Gastrocnemius medialis (tissue), 4 donors: ENCODE measurements around the gene PSMA8. TPM values are rescaled to one million over a fixed set of nuclear protein-coding genes. Genes with fewer than 3 reads are reported as not detected.
"Not testable (repeated sequence)": the region's sequence is repeated elsewhere in the genome, so short reads cannot be mapped to it uniquely, and the experiment has no call there.

ENCODE experiments used
- ATAC-seq, 2 donors: fragments of 150-250 bp; one replicate each; pipeline ENCODE4 v1.9.1; 2016
- DNase-seq, 2 donors: peaks; one replicate each; pipeline ENCODE4 v3.0.0-alpha.2; 2019
- H3K27ac ChIP-seq, 4 donors: fragments of 200-600 bp; sonication (generic); 1 replicate in 1 of 4; 2 replicates in 3 of 4; pipeline ENCODE4 v1.5.1; 2016 to 2018; ENCODE audit warnings: mild to moderate bottlenecking in 2 of 4, moderate library complexity in 1 of 4
- H3K27me3 ChIP-seq, 3 donors: fragments of 200-600 bp; sonication (generic) in 2 of 3; 1 replicate in 1 of 3; 2 replicates in 2 of 3; pipeline versions ENCODE4 v1.5.1 to v1.6.0; 2016 to 2019; ENCODE audit warnings: mild to moderate bottlenecking in 1 of 3, moderate library complexity in 1 of 3
- H3K36me3 ChIP-seq, 2 donors: fragments of 200-600 bp; sonication (generic) in 1 of 2; one replicate each; pipeline ENCODE4 v1.5.1; 2017 to 2018
- H3K4me1 ChIP-seq, 2 donors: fragments of 200-600 bp; sonication (generic) in 1 of 2; one replicate each; pipeline ENCODE4 v1.5.1; 2016 to 2017; ENCODE audit warnings: mild to moderate bottlenecking in 2 of 2
- H3K4me3 ChIP-seq, 4 donors: fragments of 200-600 bp; sonication (generic) in 3 of 4; 1 replicate in 1 of 4; 2 replicates in 3 of 4; pipeline ENCODE4 v1.5.1; 2016 to 2019; ENCODE audit warnings: mild to moderate bottlenecking in 2 of 4
- H3K9me3 ChIP-seq, 3 donors: fragments of 200-600 bp; sonication (generic) in 2 of 3; 1 replicate in 1 of 3; 2 replicates in 2 of 3; pipeline ENCODE4 v1.5.1; 2016 to 2019
- CTCF ChIP-seq, 5 experiments: fragments of 450-650 bp in 3 of 5; fragments of 200-600 bp in 2 of 5; sonication (generic) in 2 of 5; IDR thresholded peaks in 4 of 5; conservative IDR thresholded peaks in 1 of 5; 1 replicate in 4 of 5; 2 replicates in 1 of 5; pipeline ENCODE4 v1.5.1; 2016 to 2019; ENCODE audit warnings: antibody characterized with exemption in 5 of 5, mild to moderate bottlenecking in 3 of 5, moderate library complexity in 3 of 5
- POLR2A ChIP-seq, 2 donors: fragments of 450-650 bp; IDR thresholded peaks; one replicate each; pipeline ENCODE4 v1.6.1; 2017; ENCODE audit warnings: antibody characterized with exemption in 2 of 2, mild to moderate bottlenecking in 2 of 2, moderate library complexity in 2 of 2
- in situ Hi-C, 4 donors: fragments of 200-750 bp; cut with MboI; loops; one replicate each; pipeline versions ENCODE4 v1.15.0 to v1.8.0; 2017; ENCODE audit warnings: low sequenced_read_pairs in 4 of 4
- intact Hi-C: fragments of 100-400 bp; cut with DNase I; formaldehyde crosslinking; loops from one replicate; pipeline ENCODE4 v1.15.1; 2023; ENCODE audit warnings: low total_unique reads
- total RNA-seq, 4 donors: library from RNA; depleted of rRNA; stranded (reverse); fragments of >200 nt; gene quantifications; one replicate each; pipeline versions ENCODE4 v1.1.0 to v1.2.3, GENCODE V29; 2016

PSMA8 gene
- total RNA-seq, 4 donors from 2014 or later, result not detected

DNA sequence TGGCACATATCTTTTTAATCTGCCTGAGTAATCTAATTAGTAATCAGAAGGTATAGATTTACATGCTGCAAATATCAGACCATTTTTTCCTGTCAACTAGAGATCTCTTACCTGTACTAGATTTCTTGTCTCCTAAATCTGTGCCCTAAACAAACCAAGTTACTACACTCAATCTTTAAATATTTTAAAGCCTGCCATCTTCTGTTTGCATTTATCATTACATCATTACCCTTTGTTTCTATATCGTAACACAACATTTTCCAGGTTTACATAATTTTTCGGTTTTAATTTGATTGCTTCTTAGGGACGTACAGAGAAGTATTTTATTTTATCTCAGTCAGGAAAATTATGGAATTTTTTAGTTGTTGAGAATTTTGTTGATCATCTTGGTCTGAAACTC is 25.7 kb downstream of the PSMA8 start:
- Histone ChIP-seq H3K4me1 (peaks cover 0 to 6% of the 10 kb centered on the region in 2 donors), H3K9me3 (no peaks in the 10 kb centered on the region), H3K4me3 (no peak overlapping the region), H3K36me3 (no peaks in the 10 kb centered on the region), H3K27me3 (no peaks in the 10 kb centered on the region), H3K27ac (no peak overlapping the region)
- in situ Hi-C loops, result no loop called here
- intact Hi-C loops, result no loop called here
- DNase-seq, result no peak
- no peak for ATAC-seq
- no peak for TF ChIP-seq POLR2A (IDR thresholded peaks at IDR 0.05)
- no peak for TF ChIP-seq CTCF (IDR thresholded peaks at IDR 0.05 in 4 of 5, conservative IDR thresholded peaks at IDR 0.05 in 1 of 5)

DNA sequence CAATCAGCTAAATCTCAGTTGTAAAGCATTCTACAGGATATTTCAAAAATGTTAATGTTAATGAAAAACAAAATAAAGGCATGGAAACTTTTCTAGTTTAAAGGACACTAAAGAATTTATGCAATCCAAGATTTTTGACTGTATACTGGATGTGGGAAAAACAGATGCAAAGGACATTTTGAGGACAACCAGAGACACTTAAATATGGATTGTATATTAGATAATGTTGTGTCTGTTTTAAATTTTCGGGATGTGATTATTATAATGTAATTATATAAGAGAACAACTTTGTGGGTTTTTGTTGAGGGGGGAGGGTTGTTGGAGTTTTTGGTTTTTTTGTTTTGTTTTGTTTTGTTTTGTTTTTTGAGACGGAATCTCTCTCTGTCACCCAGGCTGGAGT is 30.9 kb downstream of the PSMA8 start:
- in situ Hi-C loops, result no loop called here
- Histone ChIP-seq H3K4me1 (peaks cover 0 to 6% of the 10 kb centered on the region in 2 donors), H3K27me3 (no peaks in the 10 kb centered on the region), H3K27ac (no peak overlapping the region), H3K36me3 (no peaks in the 10 kb centered on the region), H3K4me3 (no peak overlapping the region), H3K9me3 (no peaks in the 10 kb centered on the region)
- intact Hi-C loops, result no loop called here
- no peak for ATAC-seq
- TF ChIP-seq POLR2A (IDR thresholded peaks at IDR 0.05) (no peak), CTCF (IDR thresholded peaks at IDR 0.05 in 4 of 5, conservative IDR thresholded peaks at IDR 0.05 in 1 of 5) (no peak)
- DNase-seq, result no peak

GRCh38 chr18:26167592-26167991 is 33.9 kb downstream of the PSMA8 start:
- H3K36me3 ChIP-seq, H3K4me1 ChIP-seq, H3K4me3 ChIP-seq, in situ Hi-C loops, H3K9me3 ChIP-seq, intact Hi-C loops, H3K27ac ChIP-seq, DNase-seq, ATAC-seq, H3K27me3 ChIP-seq: not testable (repeated sequence)

DNA sequence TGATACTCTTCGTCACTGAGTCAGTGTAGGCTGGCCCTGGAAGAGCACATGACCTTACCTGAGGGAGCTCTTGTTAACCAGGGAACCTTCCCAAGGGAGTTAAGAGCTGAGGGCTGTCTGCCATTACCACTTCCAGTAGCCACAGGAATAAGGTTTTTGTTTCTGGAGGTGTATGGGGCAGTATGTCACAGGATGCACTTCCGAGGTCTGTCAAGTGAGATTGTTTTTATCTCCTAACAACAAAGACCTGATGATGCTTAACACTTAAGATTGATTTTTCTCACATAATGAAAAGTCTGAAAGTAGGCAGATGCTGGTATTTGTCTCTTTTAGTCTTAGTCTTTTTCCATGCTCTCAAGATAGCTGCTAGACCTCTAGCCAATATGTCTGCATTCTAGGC is 41.8 kb downstream of the PSMA8 start:
- H3K27ac ChIP-seq, result no peak overlapping the region
- no peaks in the 10 kb centered on the region for H3K27me3 ChIP-seq
- no peaks in the 10 kb centered on the region for H3K4me1 ChIP-seq
- in situ Hi-C loops (no loop called here), intact Hi-C loops (no loop called here)
- no peaks in the 10 kb centered on the region for H3K9me3 ChIP-seq
- H3K4me3 ChIP-seq, result no peak overlapping the region
- TF ChIP-seq CTCF (IDR thresholded peaks at IDR 0.05 in 4 of 5, conservative IDR thresholded peaks at IDR 0.05 in 1 of 5) (no peak), POLR2A (IDR thresholded peaks at IDR 0.05) (no peak)
- ATAC-seq, result no peak
- no peak for DNase-seq
- no peaks in the 10 kb centered on the region for H3K36me3 ChIP-seq

- ATAC-seq (no peak), DNase-seq (no peak)
- intact Hi-C loops (no loop called here), in situ Hi-C loops (no loop called here)
- no peak for TF ChIP-seq CTCF (IDR thresholded peaks at IDR 0.05 in 4 of 5, conservative IDR thresholded peaks at IDR 0.05 in 1 of 5)
- TF ChIP-seq POLR2A (IDR thresholded peaks at IDR 0.05), result no peak
- no peak overlapping the region for H3K4me3 ChIP-seq
- H3K9me3 ChIP-seq, result no peaks in the 10 kb centered on the region
- H3K27ac ChIP-seq, result no peak overlapping the region
- H3K27me3 ChIP-seq, result no peaks in the 10 kb centered on the region
- no peaks in the 10 kb centered on the region for H3K36me3 ChIP-seq
- no peaks in the 10 kb centered on the region for H3K4me1 ChIP-seq
Measured at GRCh38 chr18:26176134-26176533, 42.5 kb downstream of the PSMA8 start.
